ENCODE measurements around the gene GLG1.

DNA sequence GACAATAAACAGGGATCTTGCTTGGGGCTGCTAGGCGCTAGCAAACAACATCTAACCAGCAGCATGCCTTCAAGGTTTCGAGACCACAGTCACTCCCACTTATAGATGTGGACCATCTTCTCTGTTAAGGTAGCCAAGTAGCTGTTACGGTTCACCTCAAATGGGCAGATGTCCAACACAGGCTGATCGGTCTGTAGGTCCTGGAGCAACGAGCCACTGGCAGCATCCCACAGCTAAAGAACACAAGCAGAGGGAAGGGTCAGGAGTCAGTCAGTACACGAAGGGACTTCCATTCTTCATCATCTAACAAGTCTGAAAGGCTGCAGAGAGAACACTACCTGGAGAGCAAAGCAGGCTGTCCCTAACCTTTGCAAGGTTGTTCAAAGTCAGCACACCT is 16.9 kb upstream of the GLG1 start:
- TF ChIP-seq, protein P1, sequence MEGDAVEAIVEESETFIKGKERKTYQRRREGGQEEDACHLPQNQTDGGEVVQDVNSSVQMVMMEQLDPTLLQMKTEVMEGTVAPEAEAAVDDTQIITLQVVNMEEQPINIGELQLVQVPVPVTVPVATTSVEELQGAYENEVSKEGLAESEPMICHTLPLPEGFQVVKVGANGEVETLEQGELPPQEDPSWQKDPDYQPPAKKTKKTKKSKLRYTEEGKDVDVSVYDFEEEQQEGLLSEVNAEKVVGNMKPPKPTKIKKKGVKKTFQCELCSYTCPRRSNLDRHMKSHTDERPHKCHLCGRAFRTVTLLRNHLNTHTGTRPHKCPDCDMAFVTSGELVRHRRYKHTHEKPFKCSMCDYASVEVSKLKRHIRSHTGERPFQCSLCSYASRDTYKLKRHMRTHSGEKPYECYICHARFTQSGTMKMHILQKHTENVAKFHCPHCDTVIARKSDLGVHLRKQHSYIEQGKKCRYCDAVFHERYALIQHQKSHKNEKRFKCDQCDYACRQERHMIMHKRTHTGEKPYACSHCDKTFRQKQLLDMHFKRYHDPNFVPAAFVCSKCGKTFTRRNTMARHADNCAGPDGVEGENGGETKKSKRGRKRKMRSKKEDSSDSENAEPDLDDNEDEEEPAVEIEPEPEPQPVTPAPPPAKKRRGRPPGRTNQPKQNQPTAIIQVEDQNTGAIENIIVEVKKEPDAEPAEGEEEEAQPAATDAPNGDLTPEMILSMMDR (IDR thresholded peaks at IDR 0.05; ENCODE audit: insufficient read depth, low read length): no peak
- no peak for TF ChIP-seq GABPA (IDR thresholded peaks at IDR 0.05; ENCODE audit: low read depth)
